HCT116 (cell line): ENCODE measurements around the gene SNX1.

Source experiments
- POLR2AphosphoS5 ChIP-seq: IDR thresholded peaks from 2 replicates; pipeline ENCODE4 v1.6.1; 2011; ENCODE audit warnings: mild to moderate bottlenecking, low read depth, low read length, moderate library complexity
- TF ChIP-seq, protein P1 (sequence below), 3 experiments: fragments of 200-600 bp in 1 of 3; sonication (generic) in 1 of 3; IDR thresholded peaks in 2 of 3; conservative IDR thresholded peaks in 1 of 3; 2 replicates each; pipeline ENCODE4 v1.5.1; 2012 to 2017; ENCODE audit warnings: low read depth in 2 of 3, low read length in 2 of 3, antibody characterized with exemption in 1 of 3, borderline replicate concordance in 1 of 3, control low read depth in 1 of 3, mild to moderate bottlenecking in 1 of 3, mixed read lengths in 1 of 3, mixed run types in 1 of 3, moderate library complexity in 1 of 3; ENCODE audit not compliant: insufficient read depth in 1 of 3

DNA sequence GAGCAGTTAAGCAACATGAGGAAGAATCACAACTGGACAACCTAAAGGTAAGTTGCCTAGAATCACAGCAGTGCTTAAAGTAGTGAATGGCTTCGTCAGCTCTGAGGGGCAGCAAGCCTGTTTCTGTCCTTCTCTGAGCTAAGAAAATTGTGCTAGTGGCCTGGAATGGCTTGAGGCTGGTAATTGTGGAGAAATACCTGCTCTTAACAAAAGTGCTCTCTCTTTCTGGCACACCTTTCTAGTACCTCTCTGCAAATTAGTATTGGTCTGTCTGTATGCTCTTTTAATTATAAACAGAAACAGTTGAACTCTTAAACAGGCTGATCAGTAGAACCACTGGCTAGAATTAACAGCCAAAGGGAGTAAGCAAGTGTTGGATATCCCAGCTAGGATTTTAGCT is 11.6 kb downstream of the SNX1 start:
- TF ChIP-seq, protein P1, sequence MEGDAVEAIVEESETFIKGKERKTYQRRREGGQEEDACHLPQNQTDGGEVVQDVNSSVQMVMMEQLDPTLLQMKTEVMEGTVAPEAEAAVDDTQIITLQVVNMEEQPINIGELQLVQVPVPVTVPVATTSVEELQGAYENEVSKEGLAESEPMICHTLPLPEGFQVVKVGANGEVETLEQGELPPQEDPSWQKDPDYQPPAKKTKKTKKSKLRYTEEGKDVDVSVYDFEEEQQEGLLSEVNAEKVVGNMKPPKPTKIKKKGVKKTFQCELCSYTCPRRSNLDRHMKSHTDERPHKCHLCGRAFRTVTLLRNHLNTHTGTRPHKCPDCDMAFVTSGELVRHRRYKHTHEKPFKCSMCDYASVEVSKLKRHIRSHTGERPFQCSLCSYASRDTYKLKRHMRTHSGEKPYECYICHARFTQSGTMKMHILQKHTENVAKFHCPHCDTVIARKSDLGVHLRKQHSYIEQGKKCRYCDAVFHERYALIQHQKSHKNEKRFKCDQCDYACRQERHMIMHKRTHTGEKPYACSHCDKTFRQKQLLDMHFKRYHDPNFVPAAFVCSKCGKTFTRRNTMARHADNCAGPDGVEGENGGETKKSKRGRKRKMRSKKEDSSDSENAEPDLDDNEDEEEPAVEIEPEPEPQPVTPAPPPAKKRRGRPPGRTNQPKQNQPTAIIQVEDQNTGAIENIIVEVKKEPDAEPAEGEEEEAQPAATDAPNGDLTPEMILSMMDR (IDR thresholded peaks at IDR 0.05 in 2 of 3, conservative IDR thresholded peaks at IDR 0.05 in 1 of 3; ENCODE audit: borderline replicate concordance in 1 of 3, insufficient read depth in 1 of 3, low read depth in 2 of 3, low read length in 2 of 3) = no peak
- no peak for TF ChIP-seq POLR2AphosphoS5
